Fibroblast of lung (primary cell): ENCODE measurements around the gene THSD7B. TPM values are rescaled to one million over a fixed set of nuclear protein-coding genes. Genes with fewer than 3 reads are reported as not detected.

ENCODE experiments used
- DNase-seq, 2 donors: peaks; one replicate each; pipeline versions ENCODE4 v3.0.0 to v3.0.0-alpha.2; 2010; ENCODE audit warnings: low read depth in 2 of 2
- H2AFZ ChIP-seq: 2 replicates; pipeline ENCODE4 v1.5.1; 2012; ENCODE audit warnings: low read length, control low read depth, inconsistent platforms
- H3K27ac ChIP-seq: 2 replicates; pipeline ENCODE4 v1.5.1; 2011; ENCODE audit warnings: low read length, control low read depth; ENCODE audit not compliant: insufficient read depth
- H3K27me3 ChIP-seq: 2 replicates; pipeline ENCODE4 v1.5.1; 2011; ENCODE audit warnings: mild to moderate bottlenecking, low read length; ENCODE audit not compliant: control insufficient read depth, insufficient read depth
- H3K36me3 ChIP-seq: 2 replicates; pipeline ENCODE4 v1.5.1; 2011; ENCODE audit warnings: low read length; ENCODE audit not compliant: control insufficient read depth, insufficient read depth
- H3K4me1 ChIP-seq: 2 replicates; pipeline ENCODE4 v1.5.1; 2011; ENCODE audit warnings: low read length; ENCODE audit not compliant: control insufficient read depth, insufficient read depth; ENCODE audit errors: extremely low read depth
- H3K4me2 ChIP-seq: 2 replicates; pipeline ENCODE4 v1.5.1; 2011; ENCODE audit warnings: low read length, control low read depth; ENCODE audit not compliant: insufficient read depth; ENCODE audit errors: extremely low read depth
- H3K4me3 ChIP-seq, 4 experiments: fragments of 200-600 bp in 1 of 4; sonication (generic) in 1 of 4; replicated peaks in 1 of 4; 2 replicates each; pipeline ENCODE4 v1.5.1; 2011 to 2016; ENCODE audit warnings: low read length in 4 of 4, low read depth in 3 of 4, mild to moderate bottlenecking in 3 of 4, control low read depth in 2 of 4, inconsistent platforms in 1 of 4, mixed read lengths in 1 of 4; ENCODE audit not compliant: insufficient read depth in 1 of 4; ENCODE audit errors: control extremely low read depth in 1 of 4
- H3K79me2 ChIP-seq: 2 replicates; pipeline ENCODE4 v1.5.1; 2012; ENCODE audit warnings: mild to moderate bottlenecking, low read length, inconsistent platforms; ENCODE audit not compliant: control insufficient read depth, insufficient read depth
- H3K9ac ChIP-seq: 2 replicates; pipeline ENCODE4 v1.5.1; 2011; ENCODE audit warnings: mild to moderate bottlenecking, low read length, control low read depth; ENCODE audit not compliant: insufficient read depth
- H3K9me3 ChIP-seq: 2 replicates; pipeline ENCODE4 v1.5.1; 2012; ENCODE audit warnings: low read depth, low read length; ENCODE audit not compliant: control insufficient read depth, insufficient read depth
- H4K20me1 ChIP-seq: 2 replicates; pipeline ENCODE4 v1.5.1; 2011; ENCODE audit warnings: low read length; ENCODE audit not compliant: control insufficient read depth, insufficient read depth; ENCODE audit errors: extremely low read depth
- EZH2 ChIP-seq: IDR thresholded peaks from 2 replicates; pipeline ENCODE4 v1.5.1; 2012; ENCODE audit warnings: low read length, control low read depth, mild to moderate bottlenecking; ENCODE audit errors: missing control alignments
- polyA plus RNA-seq, 2 donors: library from polyadenylated mRNA; depleted of rRNA in 1 of 2; stranded (reverse) in 1 of 2; unstranded in 1 of 2; fragments of >200 nt; gene quantifications; 2 replicates each; pipeline ENCODE4 v1.2.1, GENCODE V29; 2011 to 2012; ENCODE audit warnings: missing spikeins in 1 of 2
- total RNA-seq: library from RNA; depleted of rRNA; stranded (reverse); fragments of >200 nt; gene quantifications from 2 replicates; pipeline ENCODE4 v1.2.1, GENCODE V29; 2014
- TF ChIP-seq, protein P1 (sequence below), 2 donors: IDR thresholded peaks in 1 of 2; conservative IDR thresholded peaks in 1 of 2; 1 replicate in 1 of 2; 2 replicates in 1 of 2; pipeline ENCODE4 v1.5.1; 2011 to 2012; ENCODE audit warnings: low read length in 2 of 2, control low read depth in 1 of 2, inconsistent platforms in 1 of 2, low read depth in 1 of 2, mild to moderate bottlenecking in 1 of 2

Gene THSD7B
- total and polyA plus RNA-seq, 2 donors (not counting 1 experiment from before 2014, with no cell fraction given), result under 0.01 TPM; not detected in 1

GRCh38 chr2:137249463-137250130 lies 484.3 kb downstream of the THSD7B start:
- H4K20me1 ChIP-seq, result no peaks in the 10 kb centered on the region
- H2AFZ ChIP-seq, result no peak overlapping the region
- no peak overlapping the region for H3K9ac ChIP-seq
- no peaks in the 10 kb centered on the region for H3K79me2 ChIP-seq
- no peak overlapping the region for H3K4me3 ChIP-seq
- TF ChIP-seq, protein P1, sequence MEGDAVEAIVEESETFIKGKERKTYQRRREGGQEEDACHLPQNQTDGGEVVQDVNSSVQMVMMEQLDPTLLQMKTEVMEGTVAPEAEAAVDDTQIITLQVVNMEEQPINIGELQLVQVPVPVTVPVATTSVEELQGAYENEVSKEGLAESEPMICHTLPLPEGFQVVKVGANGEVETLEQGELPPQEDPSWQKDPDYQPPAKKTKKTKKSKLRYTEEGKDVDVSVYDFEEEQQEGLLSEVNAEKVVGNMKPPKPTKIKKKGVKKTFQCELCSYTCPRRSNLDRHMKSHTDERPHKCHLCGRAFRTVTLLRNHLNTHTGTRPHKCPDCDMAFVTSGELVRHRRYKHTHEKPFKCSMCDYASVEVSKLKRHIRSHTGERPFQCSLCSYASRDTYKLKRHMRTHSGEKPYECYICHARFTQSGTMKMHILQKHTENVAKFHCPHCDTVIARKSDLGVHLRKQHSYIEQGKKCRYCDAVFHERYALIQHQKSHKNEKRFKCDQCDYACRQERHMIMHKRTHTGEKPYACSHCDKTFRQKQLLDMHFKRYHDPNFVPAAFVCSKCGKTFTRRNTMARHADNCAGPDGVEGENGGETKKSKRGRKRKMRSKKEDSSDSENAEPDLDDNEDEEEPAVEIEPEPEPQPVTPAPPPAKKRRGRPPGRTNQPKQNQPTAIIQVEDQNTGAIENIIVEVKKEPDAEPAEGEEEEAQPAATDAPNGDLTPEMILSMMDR (conservative IDR thresholded peaks at IDR 0.05 in 1 of 2, IDR thresholded peaks at IDR 0.05 in 1 of 2; ENCODE audit: low read depth in 1 of 2, low read length in 2 of 2), result no peak
- no peak for TF ChIP-seq EZH2
- no peak for DNase-seq
- H3K27me3 ChIP-seq, result no peaks in the 10 kb centered on the region
- H3K9me3 ChIP-seq, result no peaks in the 10 kb centered on the region
- no peak overlapping the region for H3K27ac ChIP-seq
- no peak overlapping the region for H3K4me2 ChIP-seq
- no peaks in the 10 kb centered on the region for H3K4me1 ChIP-seq
- H3K36me3 ChIP-seq, result no peaks in the 10 kb centered on the region

- H3K36me3 ChIP-seq, result no peaks in the 10 kb centered on the region
- no peaks in the 10 kb centered on the region for H4K20me1 ChIP-seq
- H3K27me3 ChIP-seq, result no peaks in the 10 kb centered on the region
- no peak overlapping the region for H3K27ac ChIP-seq
- H3K79me2 ChIP-seq, result no peaks in the 10 kb centered on the region
- H3K4me1 ChIP-seq, result no peaks in the 10 kb centered on the region
- no peak overlapping the region for H3K4me3 ChIP-seq
- H3K9ac ChIP-seq, result no peak overlapping the region
- TF ChIP-seq, protein P1 (conservative IDR thresholded peaks at IDR 0.05 in 1 of 2, IDR thresholded peaks at IDR 0.05 in 1 of 2; ENCODE audit: low read depth in 1 of 2, low read length in 2 of 2), result no peak
- no peak for TF ChIP-seq EZH2
- no peak for DNase-seq
- H3K4me2 ChIP-seq, result no peak overlapping the region
- H3K9me3 ChIP-seq, result no peaks in the 10 kb centered on the region
- H2AFZ ChIP-seq, result no peak overlapping the region
These were observed 485.1 kb downstream of the THSD7B start for GRCh38 chr2:137250401-137250800.

DNA sequence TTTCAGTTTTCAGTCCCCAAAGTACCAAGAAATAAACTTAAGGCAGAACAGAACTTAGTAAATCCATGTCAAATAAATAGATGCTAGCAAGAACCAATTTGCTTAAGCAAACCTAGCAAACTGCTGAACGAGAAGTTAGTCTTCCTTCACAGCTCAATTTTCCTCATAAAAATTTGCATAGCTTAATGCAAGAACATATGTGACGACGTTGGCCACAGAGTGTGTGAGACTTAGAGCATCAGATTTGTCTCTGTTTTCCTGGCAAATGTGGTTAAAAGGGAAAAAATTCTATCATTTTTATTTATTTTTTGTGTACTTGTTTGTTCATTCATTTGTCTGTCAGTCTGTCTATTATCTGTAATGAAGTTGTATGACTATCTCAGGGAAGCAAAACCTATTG lies 485.7 kb downstream of the THSD7B start:
- no peak for TF ChIP-seq EZH2
- TF ChIP-seq, protein P1 (conservative IDR thresholded peaks at IDR 0.05 in 1 of 2, IDR thresholded peaks at IDR 0.05 in 1 of 2; ENCODE audit: low read depth in 1 of 2, low read length in 2 of 2), result no peak
- no peak for DNase-seq
- Histone ChIP-seq H3K36me3 (no peaks in the 10 kb centered on the region), H3K9ac (no peak overlapping the region), H3K27ac (no peak overlapping the region), H2AFZ (no peak overlapping the region), H3K27me3 (no peaks in the 10 kb centered on the region), H4K20me1 (no peaks in the 10 kb centered on the region), H3K4me2 (no peak overlapping the region), H3K4me3 (no peak overlapping the region), H3K79me2 (no peaks in the 10 kb centered on the region), H3K4me1 (no peaks in the 10 kb centered on the region), H3K9me3 (no peaks in the 10 kb centered on the region)
